GM18519 (cell line): ENCODE measurements around the gene RPRD1B.

Source experiments
- ATAC-seq: cut with Tn5 transposase; IDR thresholded peaks from one replicate; pipeline ENCODE4 v1.9.1; 2021; ENCODE audit warnings: mild to moderate bottlenecking, moderate library complexity; ENCODE audit not compliant: unreplicated experiment, low FRiP score

Gene RPRD1B

DNA sequence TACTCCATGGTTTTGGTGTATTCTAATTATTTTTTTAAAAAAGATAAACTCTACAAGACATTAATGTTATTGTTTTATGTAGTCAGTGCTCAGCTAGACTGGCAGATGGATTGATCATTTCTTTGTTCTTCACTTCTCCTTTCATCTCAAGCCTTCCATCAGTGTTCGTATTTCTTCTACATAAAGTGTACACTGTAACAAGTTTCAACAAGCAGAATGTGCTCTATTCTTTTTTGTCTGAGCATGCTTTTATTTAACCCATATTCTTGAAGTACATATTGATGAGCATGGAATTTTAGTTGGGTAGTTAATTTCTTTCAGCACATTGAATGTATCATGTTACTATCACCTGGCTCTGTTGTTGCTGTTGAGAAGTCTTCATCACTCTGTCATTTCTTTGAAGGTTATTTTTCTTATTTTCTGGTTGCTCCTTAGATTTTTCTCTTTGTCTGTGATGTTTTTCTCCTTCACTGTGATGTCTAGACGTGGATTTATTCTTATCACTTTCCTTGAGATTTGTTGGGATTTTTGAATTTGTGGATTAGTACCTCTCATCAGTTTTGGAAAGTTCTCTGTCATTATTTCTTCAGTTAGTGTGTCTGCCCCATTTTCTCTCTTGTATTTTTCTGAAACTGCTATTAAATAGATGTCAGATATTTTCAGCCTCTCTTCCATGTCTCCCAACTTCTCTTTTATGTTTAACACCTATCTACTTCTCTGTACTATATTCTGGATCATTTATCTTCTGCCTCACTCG, 83.0 kb downstream of the RPRD1B start:
- no peak for ATAC-seq

DNA sequence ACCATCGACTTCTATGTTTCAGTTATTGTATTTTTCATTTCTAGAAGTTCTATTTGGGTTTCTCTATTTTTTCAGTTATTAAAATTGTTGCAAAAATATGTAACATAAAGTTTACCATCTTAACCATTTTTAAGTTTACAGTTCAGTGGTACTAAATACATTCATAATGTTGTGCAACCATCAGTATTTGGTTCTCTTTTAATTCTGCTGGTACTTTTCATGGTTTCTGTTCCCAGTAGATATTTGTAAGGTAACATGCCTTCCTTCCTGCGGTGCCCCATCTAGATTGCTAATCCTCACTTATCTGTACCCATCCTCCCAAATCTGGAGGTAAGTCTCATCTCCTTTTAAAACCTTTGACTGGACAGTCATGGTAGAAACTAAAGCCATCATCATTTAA, 83.7 kb downstream of the RPRD1B start:
- no peak for ATAC-seq

GRCh38 chr20:38117635-38118034, 84.1 kb downstream of the RPRD1B start:
- ATAC-seq: no peak

DNA sequence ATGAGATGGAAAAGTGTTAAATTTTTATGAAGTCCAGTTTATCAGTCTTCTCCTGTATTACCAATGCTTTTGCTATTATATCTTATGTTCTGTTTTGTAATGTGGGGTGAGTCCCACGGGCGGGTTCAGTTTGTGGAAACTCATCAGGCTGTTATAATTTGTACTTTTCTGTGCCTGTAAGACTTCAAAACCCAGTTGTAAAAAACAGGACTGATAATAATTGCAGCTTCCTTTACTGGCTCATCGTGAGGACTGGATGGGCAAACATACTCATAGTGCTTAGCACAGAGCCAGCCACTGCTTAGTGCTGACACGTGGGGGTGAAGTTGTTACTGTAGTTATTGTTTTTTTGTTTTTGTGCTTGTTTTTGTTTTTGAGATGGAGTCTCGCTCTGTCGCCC, 85.9 kb downstream of the RPRD1B start:
- ATAC-seq: no peak

DNA sequence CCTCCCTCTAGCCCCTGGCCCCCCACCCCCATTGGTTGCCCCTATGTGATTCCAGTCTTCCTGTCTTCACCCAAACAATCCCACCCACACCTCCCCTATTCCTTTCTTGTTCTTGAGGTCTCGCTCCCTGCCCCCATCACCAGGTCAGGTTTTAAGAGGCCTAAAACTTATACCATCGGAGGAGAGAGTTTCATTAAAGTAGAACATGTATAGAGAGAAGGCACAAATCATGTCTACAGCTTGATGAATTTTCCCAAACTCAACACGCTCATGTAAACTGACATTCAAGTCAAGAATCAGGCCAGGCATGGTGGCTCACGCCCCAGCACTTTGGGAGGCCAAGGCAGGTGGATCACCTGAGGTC, 87.1 kb downstream of the RPRD1B start:
- ATAC-seq: no peak

DNA sequence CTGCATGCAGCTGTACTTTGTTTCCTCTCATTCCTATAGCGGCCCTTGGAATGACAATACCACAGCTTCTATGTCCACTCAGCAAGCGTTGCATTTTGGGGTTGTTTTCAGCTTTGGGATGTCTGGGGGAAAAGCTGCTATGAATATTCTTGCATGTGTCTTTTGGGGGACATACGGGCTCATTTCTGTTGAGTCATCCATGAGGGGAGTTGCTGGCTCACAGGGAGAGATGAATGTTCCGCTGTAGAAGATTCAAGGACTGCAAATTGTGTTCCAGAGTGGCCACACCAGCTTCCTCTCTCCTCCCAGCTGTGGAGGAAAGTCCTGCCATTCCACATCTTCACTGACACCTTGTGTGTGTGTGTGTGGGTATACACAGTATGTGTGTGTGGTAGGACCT, 88.2 kb downstream of the RPRD1B start:
- ATAC-seq: no peak

DNA sequence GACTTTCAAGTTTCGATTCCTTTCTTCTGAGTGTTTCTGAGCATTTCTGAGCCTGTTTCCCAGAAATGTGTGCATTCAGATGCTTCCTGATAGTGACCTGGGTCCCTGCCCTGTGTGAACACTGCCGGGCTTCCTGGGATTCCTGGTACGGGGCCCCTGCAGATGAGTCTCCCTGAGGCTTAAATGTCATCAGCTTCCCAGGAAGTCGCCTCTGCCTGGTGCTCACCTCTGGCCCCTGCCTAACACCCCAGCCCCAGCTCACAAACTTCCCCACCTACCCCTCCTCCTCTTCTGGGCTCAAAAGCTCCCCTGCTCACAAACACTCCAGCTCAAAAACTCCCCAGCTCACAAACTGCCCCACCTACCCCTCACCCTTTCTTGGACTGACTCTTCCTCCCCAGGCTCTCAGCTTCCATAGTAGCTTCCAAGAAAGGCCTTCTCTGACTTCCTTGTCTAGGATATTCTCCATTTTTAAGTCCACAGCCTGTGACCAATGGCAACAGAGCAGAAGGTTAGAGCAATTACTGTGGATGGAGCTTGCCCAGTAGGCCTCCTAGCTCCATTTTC, 89.6 kb downstream of the RPRD1B start:
- no peak for ATAC-seq

GRCh38 chr20:38125157-38126056, 91.9 kb downstream of the RPRD1B start:
- no peak for ATAC-seq

GRCh38 chr20:38126146-38126921, 92.8 kb downstream of the RPRD1B start:
- ATAC-seq: no peak

- ATAC-seq: no peak
Measured at GRCh38 chr20:38126932-38127621, 93.5 kb downstream of the RPRD1B start.

- no peak for ATAC-seq
Measured at GRCh38 chr20:38127920-38128528, 94.5 kb downstream of the RPRD1B start.

- no peak for ATAC-seq
Measured at GRCh38 chr20:38128691-38129090, 95.1 kb downstream of the RPRD1B start.

DNA sequence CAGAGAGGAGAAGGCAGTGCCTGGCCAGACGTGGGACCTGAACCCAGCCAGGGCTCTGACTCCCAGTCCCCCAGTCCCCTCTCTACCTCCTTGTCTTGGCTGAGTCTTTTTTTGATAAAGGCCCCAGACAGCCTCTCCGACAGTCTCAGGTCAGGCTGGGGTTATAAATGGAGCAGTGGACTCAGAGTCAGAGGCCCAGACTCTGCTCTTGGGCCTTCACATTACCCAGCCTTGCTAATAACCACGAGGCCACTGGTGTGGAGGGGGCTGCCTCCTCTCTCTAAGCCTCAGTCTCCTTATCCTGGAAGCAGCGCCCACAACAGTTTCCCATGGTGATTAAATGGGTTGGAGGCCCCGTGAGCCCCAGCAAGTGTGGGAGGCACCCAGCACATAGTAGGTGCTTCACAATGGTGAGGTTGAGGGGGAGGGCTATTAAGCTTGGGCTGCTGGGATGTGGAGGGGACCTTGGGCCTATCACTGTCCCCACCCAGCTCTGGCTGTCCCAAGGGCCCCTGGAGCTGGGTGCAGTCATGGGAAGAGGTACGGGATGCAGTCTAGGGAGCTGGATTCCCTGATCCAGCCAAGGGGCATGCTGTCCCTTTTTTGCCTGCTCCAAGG, 95.8 kb downstream of the RPRD1B start:
- no peak for ATAC-seq

DNA sequence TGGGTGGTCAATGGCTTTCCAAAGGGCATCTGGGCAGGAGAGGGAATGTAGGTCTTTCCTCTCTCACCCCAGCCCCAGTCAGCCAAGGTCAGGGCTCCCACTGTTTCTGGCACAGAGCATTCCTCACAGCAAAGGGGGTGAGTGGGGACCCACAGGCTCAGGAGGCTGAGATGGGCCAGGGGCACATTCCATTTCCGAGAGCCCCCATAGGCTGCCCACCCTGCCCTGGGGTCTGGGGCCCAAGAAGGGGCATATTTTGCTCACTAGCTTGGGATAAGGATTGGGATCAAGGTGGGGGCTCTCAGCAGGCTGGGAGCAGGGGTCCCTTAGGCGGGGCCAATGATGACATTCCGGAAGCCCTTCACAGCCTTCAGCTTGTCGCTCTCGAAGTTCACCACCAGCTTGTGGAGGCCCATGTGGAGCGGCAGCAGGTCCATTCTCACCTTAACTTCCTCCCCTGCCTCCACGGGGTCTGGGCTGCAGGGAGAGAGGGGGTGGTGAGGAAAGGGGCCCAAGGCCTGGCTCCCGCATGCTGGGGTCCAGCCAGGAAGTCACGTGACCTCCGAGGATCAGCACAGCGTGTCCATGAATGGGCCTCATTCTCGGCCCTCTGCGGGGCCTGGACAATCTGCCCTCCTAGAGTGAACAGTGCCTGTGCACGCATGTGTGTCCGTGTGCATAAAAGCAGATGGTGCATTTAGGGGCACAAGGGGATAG, 96.5 kb downstream of the RPRD1B start:
- ATAC-seq: no peak

DNA sequence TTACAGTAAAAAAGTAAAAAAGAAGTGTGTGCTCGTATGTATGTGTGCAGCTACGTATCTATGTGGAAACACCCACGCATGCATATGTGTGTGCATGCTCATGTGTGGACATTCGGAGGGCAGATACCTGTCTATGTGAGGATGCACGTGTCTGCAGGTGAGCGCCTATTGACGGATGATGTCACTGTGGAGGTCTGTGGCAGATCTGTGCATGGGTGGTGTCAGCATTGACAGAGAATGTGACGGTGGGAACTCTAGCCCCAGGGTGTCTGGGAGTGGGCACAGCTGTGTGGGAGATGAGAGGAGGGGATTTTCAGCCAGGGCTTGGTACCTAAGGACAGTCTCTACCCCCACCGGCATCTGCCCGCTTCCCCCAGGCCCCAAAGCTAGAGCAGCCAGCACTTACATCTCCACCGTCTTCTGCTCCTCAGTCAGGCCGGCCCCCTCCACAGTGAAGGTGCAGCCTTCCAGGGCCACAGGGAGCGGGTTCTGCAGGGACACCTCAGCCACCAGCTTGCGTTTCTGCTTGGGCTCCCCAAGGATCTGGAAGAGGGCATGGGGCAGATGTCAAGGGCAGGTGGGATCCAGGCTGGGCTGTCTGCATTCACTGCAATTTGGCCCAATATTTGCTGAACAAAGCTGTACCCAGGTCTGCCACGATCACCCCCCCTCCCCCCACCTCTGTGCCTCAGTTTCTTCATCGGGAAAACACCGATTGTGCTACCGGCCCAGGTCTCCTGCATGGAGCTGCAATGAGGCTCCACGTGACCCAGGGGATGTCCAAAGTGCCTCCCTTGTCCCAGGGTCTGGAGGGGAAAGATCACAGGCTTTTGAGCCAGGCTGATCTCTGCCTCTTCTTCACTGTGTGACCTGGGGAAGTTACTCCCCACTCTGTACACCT, 97.4 kb downstream of the RPRD1B start:
- ATAC-seq: no peak

- ATAC-seq: no peak
Measured at GRCh38 chr20:38131588-38132121, 98.1 kb downstream of the RPRD1B start.

DNA sequence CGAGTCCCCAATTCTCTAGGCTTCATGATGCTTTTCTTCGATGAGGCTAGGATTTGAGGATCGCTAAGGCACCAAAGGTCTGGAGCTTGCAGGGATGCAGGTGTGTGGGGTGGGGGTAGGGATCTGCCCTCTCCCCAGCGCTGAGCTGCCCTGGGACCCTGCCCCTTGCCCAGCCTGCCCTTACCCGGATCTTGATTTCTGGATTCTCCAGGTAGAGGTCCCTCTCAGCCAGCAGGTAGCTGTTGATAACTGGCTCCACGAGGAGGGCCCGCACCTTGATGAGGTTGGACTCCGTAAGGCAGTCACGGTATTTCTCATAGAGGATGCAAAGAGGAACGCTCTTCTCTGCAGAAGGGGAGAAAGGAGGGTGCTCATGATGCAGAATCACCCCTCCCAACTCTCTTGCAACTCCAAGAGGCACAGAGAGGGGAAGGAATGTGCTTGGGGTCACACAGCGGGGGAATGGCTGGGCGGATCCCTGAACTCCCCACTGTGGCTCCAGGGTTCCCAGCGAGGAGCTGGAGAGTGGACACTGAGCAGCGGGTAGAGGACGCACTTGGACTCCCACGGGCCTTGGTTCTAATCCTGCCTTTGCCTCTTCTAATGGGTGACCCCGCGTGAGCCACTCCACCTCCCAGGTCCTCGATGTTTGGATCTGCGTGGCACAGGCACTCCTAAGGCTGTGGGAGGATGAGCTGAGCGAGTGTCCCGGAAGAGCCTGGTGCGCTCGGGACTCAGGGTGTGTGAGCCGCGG, 98.8 kb downstream of the RPRD1B start:
- no peak for ATAC-seq
